DMS153 treated with DMSO at 0.1 percent for 48 hours (cell line): ENCODE measurements around the gene RPL35.
"Not testable (repeated sequence)": the region's sequence is repeated elsewhere in the genome, so short reads cannot be mapped to it uniquely, and the experiment has no call there.

ENCODE experiments used
- DNase-seq: peaks from one replicate; lab custom pipeline; 2025; ENCODE audit not compliant: unreplicated experiment; lab: John Stamatoyannopoulos, UW

RPL35 gene

DNA sequence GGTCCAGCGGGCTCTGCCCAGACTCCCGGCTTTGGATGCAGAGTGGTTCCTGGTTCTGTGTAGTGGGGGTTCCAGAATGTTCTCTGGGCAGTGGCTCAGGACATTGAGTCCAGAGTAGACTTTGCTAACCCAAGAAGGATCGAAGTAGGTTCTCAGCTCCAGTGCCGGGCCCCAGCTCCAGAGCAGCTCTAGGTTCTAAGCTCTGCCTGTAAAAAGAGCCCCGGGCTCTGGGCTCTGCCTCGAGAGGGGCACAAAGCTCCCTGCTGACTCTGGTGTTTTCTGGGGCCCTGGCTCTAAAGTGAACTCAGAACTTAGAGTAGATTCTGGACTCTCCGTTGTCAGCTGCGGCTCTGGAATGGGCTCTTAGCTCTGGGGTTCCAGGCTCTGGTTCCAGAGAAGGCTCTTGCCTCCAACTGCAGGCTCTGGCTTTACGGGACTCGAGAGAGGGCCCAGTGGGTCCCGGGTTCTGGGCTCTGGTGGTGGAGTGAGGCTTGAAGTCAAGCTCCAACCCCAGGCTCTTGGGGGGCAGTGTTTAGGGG lies 8.1 kb downstream of the RPL35 start:
- DNase-seq: no peak

- no peak for DNase-seq
Measured at GRCh38 chr9:124852829-124853531, 8.8 kb downstream of the RPL35 start, which contains the start of gene WDR38. Gene WDR38, plus strand, starts transcription at chr9:124853460. Its CDS starts 72 bp downstream, at chr9:124853532.

GRCh38 chr9:124852121-124852828 lies 9.5 kb downstream of the RPL35 start:
- DNase-seq: no peak

DNA sequence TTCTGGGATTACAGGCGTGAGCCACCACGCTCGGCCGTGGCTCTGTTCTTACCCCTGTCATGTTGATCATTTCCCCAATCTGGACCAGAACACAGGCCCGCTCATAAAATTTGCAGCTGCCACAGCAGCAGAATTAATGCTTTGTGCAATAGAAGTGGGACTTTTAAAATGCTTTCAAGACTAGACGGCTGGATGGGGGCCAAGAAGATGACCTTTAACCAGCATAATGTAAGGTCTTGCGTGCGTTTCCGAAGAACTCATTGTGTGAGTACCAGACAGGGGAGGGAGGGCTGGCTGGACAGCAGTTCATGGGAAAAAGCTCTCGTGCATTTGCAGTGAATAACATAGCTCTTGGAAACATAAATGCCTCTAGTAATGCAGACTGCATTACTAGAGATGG lies 12.0 kb downstream of the RPL35 start:
- DNase-seq: no peak

DNA sequence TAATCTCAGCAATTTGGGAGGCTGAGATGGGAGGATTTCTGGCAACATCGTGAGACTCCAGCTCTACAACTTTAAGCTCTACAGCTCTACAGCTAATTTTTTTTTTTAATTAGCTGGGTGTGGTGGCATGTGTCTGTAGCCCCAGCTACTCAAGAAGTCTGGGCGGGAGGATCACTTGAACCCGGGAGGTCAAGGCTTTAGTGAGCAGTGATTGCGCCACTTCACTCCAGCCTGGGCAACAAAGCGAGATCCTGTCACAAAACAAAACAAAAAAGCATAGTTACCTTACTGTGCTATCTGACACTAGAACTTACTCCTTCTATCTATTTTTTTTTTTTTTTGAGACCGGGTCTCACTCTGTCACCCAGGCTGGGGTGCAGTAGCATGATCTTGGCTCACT lies 14.8 kb downstream of the RPL35 start:
- no peak for DNase-seq

- not testable (repeated sequence) for DNase-seq
Measured at GRCh38 chr9:124846467-124846866, 15.3 kb downstream of the RPL35 start.

DNA sequence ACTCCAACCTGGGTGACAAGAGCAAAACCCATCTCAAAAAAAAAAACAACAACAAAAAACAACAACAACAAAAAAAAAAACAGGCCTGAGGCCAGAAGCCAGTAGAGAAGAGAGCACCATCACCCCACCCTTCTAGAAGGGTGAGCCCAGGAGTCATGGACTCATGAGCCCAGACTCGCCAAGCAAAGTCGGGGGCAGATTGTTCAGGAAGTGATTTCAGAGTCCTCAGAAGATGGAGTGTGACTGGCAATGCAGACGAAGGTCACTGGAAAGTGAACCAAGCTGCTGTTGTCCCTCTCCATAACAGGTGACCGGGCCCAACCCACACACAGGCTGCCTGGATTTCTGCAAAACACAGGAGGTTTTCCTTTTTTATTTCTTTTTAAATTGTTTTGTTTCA lies 17.5 kb downstream of the RPL35 start:
- no peak for DNase-seq

DNA sequence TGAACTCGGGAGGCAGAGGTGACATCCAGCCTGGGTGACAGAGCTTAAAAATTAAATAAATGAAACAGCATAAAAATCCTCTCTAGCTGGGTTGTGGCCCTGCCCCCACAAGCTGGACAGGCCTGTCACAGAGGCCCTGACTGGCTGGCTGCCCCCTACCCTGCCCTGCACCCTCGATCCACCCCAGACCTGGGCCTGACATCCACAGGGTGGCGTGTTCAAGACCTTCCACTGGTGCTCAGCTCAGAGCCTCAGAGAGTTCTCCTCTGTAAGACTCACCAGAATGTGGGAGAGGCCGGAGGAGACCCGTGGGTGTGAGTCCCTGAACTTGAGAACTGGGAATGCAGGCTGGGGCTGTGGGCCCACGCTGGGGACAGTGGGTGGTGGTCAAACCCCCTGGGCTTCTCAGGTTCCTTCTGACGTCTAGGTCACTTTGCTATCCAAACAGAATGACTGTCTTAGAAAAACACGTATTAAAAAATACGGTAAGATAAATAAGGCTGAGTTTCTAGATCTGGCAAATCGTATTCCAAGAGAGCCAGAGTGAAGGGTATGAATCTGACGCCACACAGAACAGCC lies 18.2 kb downstream of the RPL35 start:
- no peak for DNase-seq

DNA sequence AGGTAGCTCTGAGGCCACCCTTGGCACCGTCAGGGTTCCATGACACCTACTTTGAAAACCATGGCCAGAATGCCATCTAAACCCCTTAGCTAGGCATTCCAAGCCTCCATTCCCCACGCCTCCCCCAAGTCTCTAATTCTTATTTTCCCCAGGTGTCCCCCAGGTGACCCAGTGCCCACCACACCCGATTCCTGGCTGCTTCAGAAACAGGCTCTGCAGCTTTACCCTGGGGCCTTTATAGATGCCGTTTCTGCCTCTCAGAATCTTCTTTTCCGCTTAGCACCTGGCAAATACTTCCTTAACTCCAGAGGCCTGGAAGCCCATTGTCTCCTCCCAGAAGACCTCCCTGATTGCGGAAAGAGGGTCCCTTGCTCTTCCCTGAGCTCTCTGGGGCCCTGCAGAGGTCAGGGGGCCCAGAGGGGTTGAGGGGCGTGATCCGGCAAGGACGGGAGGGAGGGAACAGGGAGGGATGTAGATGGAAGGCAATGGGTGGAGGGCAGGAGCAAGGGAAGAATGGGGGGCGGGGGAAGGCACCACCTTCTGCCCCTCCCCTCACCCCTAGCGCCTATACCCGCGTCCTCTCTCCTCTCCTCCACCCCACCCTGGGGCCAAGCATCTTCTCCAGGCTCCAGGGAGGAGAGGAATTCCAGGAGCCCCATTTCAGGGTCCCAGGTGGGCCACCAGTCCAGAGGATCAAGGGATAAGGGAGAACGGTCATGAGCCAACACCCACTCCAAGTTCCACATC lies 20.5 kb downstream of the RPL35 start:
- DNase-seq: no peak

DNA sequence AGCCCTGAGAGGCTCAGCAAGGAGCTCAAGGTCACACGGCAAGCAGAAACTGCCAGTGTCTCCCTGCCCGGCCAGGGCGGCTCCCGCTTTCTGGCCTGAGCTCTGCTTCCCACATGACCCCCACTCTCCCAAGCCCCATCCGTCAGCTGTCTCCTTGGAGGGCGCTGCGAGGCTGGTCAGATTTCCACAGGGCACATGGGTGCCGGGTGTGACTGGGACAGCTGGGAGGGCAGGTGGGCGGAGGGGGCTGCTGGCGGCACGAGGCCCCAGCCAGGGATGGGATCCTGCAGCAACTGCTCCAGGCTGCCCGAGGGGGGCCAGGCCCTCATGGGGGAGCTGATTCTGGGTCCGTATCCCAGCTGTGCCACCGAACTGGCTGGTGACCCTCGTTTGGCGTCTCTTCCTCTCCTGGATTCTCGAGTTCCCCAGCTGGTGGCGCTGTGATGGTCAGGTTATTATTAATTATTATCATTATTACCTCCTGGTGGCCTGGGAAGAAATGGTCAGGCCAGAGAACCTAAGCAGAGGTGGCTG lies 21.4 kb downstream of the RPL35 start:
- DNase-seq: no peak

- DNase-seq: no peak
Measured at GRCh38 chr9:124839612-124840299, 22.0 kb downstream of the RPL35 start.

GRCh38 chr9:124838567-124839275 lies 23.0 kb downstream of the RPL35 start:
- not testable (repeated sequence) for DNase-seq

DNA sequence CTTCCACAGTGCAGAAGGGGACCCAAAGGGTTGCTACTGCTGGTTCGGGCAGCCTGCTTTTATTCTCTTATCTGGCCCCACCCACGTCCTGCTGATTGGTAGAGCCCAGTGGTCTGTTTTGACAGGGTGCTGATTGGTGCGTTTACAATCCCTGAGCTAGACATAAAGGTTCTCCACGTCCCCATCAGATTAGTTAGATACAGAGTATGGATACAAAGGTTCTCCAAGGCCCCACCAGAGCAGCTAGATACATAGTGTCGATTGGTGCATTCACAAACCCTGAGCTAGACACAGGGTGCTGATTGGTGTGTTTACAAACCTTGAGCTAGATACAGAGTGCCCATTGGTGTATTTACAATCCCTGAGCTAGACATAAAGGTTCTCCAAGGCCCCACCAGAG lies 23.6 kb downstream of the RPL35 start:
- DNase-seq: not testable (repeated sequence)

- DNase-seq: peak; percentile 89
Measured at GRCh38 chr9:124835026-124835557, 26.7 kb downstream of the RPL35 start.

- no peak for DNase-seq
Measured at GRCh38 chr9:124834591-124834990, 27.2 kb downstream of the RPL35 start.

- DNase-seq: no peak
Measured at GRCh38 chr9:124831642-124832364, 30.0 kb downstream of the RPL35 start.

- no peak for DNase-seq
Measured at GRCh38 chr9:124830593-124830992, 31.2 kb downstream of the RPL35 start.

DNA sequence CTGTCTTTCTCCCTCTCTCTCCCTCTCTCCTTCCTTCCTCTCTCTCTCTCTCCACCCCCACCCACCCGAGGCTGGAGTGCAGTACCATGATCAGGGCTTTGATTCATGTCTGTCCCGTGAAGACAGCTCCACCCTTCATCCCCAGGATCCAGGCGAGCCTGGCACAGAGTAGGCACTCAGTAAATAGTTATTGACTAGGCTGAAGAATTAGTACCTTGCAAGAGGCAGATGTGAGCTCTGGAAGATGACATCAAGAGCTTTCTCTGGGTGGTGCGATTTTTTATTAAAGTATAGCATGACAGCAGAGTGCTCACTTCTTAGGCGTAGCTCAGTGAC lies 32.5 kb downstream of the RPL35 start:
- DNase-seq: no peak
